ENCODE data around the gene UQCR10.

UQCR10 gene

DNA sequence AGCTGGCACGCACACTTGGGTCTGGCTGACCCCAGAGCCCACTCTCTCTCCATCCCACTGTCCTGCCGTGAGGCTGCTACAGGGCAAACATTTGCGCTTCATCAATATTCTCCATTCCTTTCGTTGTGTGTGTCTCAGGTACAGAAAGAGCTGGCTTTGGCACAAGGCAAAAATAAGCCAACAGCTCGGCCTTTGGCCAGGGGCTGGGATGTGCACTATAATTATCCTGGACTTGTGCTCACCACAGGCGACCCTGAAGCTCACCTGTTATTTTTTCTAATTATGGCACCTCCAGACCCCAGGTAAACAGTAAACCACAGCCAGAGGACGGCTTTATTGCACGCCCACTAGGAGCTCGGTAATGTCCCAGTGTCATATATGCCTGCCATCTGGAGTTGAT, 11.3 kb upstream of the UQCR10 start:
- in situ Hi-C loops (cut with HindIII; ENCODE audit: low pct_ligation_motif_present, low sequenced_read_pairs): no loop called here
- H3K36me3 ChIP-seq (replicated peaks): no peaks in the 10 kb centered on the region
- no peak overlapping the region for H3K27ac ChIP-seq
- TF ChIP-seq, protein P1, sequence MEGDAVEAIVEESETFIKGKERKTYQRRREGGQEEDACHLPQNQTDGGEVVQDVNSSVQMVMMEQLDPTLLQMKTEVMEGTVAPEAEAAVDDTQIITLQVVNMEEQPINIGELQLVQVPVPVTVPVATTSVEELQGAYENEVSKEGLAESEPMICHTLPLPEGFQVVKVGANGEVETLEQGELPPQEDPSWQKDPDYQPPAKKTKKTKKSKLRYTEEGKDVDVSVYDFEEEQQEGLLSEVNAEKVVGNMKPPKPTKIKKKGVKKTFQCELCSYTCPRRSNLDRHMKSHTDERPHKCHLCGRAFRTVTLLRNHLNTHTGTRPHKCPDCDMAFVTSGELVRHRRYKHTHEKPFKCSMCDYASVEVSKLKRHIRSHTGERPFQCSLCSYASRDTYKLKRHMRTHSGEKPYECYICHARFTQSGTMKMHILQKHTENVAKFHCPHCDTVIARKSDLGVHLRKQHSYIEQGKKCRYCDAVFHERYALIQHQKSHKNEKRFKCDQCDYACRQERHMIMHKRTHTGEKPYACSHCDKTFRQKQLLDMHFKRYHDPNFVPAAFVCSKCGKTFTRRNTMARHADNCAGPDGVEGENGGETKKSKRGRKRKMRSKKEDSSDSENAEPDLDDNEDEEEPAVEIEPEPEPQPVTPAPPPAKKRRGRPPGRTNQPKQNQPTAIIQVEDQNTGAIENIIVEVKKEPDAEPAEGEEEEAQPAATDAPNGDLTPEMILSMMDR (IDR thresholded peaks at IDR 0.05; ENCODE audit: low read depth, low read length, missing control alignments): no peak
- H3K4me3 ChIP-seq (ENCODE audit: low read depth, low read length): no peak overlapping the region
- no peaks in the 10 kb centered on the region for H3K27me3 ChIP-seq (replicated peaks)
- DNase-seq: no peak

DNA sequence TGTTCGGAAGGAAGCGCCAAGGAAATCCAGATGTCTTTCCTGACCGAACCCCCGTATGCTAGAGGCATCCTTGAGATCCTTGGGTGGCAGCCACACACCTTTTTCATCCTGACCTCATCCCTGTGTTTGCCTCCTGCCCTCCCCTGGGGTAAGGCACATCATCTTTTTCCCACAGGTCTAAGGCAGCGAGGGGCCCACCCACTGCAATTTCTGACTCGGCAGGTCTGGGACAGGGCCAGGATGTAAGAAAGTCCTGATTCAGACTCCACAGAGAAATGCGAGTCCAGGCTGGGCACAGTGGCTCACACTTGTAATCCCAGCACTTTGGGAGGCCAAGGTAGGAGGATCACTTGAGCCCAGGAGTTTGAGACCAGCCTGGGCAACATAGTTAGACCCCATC, 10.8 kb upstream of the UQCR10 start:
- Histone ChIP-seq H3K27me3 (replicated peaks) (no peaks in the 10 kb centered on the region), H3K27ac (no peak overlapping the region), H3K4me3 (ENCODE audit: low read depth, low read length) (no peak overlapping the region), H3K36me3 (replicated peaks) (no peaks in the 10 kb centered on the region)
- TF ChIP-seq, protein P1 (IDR thresholded peaks at IDR 0.05; ENCODE audit: low read depth, low read length, missing control alignments): no peak
- no peak for DNase-seq
- in situ Hi-C loops (cut with HindIII; ENCODE audit: low pct_ligation_motif_present, low sequenced_read_pairs): no loop called here

DNA sequence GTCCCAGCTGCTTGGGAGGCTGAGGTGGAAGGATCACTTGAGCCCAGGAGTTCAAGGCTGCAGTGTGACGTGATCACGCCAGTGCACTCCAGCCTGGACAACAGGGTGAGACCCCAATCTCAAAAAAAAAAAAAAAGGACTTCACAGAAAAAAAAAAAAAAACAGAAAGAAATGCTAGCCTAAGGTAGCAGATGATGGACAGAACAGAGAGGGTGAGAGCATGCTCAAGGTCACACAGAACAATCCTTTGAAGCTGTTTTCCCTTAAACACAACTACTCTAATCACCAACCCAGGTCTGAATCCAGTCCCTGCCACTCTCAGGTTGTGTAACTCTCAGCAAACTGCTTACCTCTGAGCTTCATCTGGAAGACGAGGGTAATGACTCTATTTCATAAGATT, 10.1 kb upstream of the UQCR10 start:
- no peaks in the 10 kb centered on the region for H3K36me3 ChIP-seq (replicated peaks)
- H3K27ac ChIP-seq: no peak overlapping the region
- H3K27me3 ChIP-seq (replicated peaks): no peaks in the 10 kb centered on the region
- in situ Hi-C loops (cut with HindIII; ENCODE audit: low pct_ligation_motif_present, low sequenced_read_pairs): no loop called here
- TF ChIP-seq, protein P1 (IDR thresholded peaks at IDR 0.05; ENCODE audit: low read depth, low read length, missing control alignments): no peak
- DNase-seq: no peak
- no peak overlapping the region for H3K4me3 ChIP-seq (ENCODE audit: low read depth, low read length)

DNA sequence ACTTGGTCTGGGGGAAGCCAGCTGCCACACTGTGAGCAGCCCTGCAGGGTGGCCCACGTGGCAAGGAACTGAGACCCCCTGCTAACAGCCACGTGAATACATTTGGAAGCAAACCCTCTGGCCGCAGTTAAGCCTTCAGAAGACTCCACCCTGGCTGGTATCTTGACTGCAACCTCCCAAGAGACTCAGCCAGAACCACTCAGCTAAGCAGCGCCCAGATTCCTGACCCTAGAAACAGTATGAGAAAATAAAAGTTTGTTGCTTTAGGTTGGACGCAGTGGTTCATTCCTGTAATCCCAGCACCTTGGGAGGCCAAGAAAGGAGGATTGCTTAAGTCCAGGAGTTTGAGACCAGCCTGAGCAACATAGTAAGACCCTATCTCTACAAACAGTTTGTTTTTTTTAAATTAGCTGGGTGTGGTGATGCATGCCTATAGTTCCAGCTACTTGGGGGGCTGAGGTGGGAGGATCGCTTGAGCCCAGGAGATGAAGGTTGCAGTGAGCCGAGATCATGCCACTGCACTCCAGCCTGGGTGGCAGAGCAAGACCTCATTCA, 9.0 kb upstream of the UQCR10 start:
- DNase-seq: no peak
- Histone ChIP-seq H3K4me3 (ENCODE audit: low read depth, low read length) (no peak overlapping the region), H3K27ac (no peak overlapping the region), H3K27me3 (replicated peaks) (no peaks in the 10 kb centered on the region), H3K36me3 (replicated peaks) (no peaks in the 10 kb centered on the region)
- TF ChIP-seq, protein P1 (IDR thresholded peaks at IDR 0.05; ENCODE audit: low read depth, low read length, missing control alignments): no peak
- in situ Hi-C loops (cut with HindIII; ENCODE audit: low pct_ligation_motif_present, low sequenced_read_pairs): no loop called here

DNA sequence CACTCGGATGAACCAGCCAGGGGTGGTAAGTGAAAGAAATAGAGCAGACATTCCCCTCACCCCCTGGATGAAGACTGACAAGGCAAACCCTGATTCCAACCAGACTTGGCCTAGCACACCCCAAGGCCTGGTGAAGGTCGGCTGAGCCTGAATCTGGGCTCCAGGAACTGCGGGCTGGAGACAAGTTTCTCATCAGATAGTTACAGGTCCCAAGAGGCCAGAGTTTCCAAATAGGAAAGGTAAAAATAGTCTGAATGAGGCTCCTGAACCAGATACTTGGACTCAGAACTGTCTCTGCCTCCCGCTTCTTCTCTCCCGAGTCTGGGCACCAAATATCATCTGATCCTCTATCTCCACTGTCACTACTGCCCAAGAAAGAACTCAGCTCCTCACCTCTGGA, 8.2 kb upstream of the UQCR10 start:
- H3K27me3 ChIP-seq (replicated peaks): no peaks in the 10 kb centered on the region
- no peak for DNase-seq
- in situ Hi-C loops (cut with HindIII; ENCODE audit: low pct_ligation_motif_present, low sequenced_read_pairs): no loop called here
- no peaks in the 10 kb centered on the region for H3K36me3 ChIP-seq (replicated peaks)
- H3K4me3 ChIP-seq (ENCODE audit: low read depth, low read length): no peak overlapping the region
- TF ChIP-seq, protein P1 (IDR thresholded peaks at IDR 0.05; ENCODE audit: low read depth, low read length, missing control alignments): no peak
- no peak overlapping the region for H3K27ac ChIP-seq

DNA sequence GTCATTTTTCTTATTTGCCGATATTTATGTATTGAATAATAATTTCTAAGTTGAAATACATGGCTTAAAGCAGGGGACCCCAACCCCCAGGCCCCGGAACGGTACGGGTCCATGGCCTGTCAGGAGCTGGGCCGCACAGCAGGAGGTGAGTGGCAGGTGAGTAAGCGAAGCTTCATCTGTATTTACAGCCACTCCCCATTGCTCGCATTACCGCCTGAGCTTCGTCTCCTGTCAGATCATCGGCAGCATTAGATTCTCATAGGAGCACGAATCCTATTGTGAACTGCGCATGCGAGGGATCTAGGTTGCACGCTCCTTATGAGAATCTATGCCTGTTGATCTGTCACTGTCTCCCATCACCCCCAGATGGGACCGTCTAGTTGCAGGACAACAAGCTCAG, 4.9 kb upstream of the UQCR10 start:
- DNase-seq: no peak
- no peaks in the 10 kb centered on the region for H3K36me3 ChIP-seq (replicated peaks)
- TF ChIP-seq, protein P1 (IDR thresholded peaks at IDR 0.05; ENCODE audit: low read depth, low read length, missing control alignments): no peak
- in situ Hi-C loops (cut with HindIII; ENCODE audit: low pct_ligation_motif_present, low sequenced_read_pairs): no loop called here
- no peak overlapping the region for H3K27ac ChIP-seq
- no peaks in the 10 kb centered on the region for H3K27me3 ChIP-seq (replicated peaks)
- no peak overlapping the region for H3K4me3 ChIP-seq (ENCODE audit: low read depth, low read length)
